HG03280 (cell line): ENCODE measurements around the gene MTHFSD.

Experiments used
- ATAC-seq: cut with Tn5 transposase; IDR thresholded peaks from one replicate; pipeline ENCODE4 v1.9.1; 2021; ENCODE audit warnings: mild to moderate bottlenecking, moderate library complexity; ENCODE audit not compliant: unreplicated experiment

MTHFSD gene

GRCh38 chr16:86531641-86532525 is 23.2 kb downstream of the MTHFSD start:
- ATAC-seq, result no peak

GRCh38 chr16:86531191-86531545 is 23.9 kb downstream of the MTHFSD start:
- no peak for ATAC-seq

GRCh38 chr16:86530251-86531190 is 24.5 kb downstream of the MTHFSD start:
- ATAC-seq, result no peak

GRCh38 chr16:86529160-86529559 is 25.9 kb downstream of the MTHFSD start:
- no peak for ATAC-seq

- no peak for ATAC-seq
These were observed 26.7 kb downstream of the MTHFSD start for GRCh38 chr16:86528061-86528929.

GRCh38 chr16:86527366-86527765 is 27.7 kb downstream of the MTHFSD start:
- ATAC-seq, result no peak

GRCh38 chr16:86525696-86526095 is 29.3 kb downstream of the MTHFSD start:
- ATAC-seq, result no peak

GRCh38 chr16:86524029-86524428 is 31.0 kb downstream of the MTHFSD start:
- no peak for ATAC-seq

GRCh38 chr16:86523166-86523740 is 31.8 kb downstream of the MTHFSD start:
- ATAC-seq, result no peak

- no peak for ATAC-seq
These were observed 32.4 kb downstream of the MTHFSD start for GRCh38 chr16:86522634-86523033.

- no peak for ATAC-seq
These were observed 33.5 kb downstream of the MTHFSD start for GRCh38 chr16:86521236-86522197.

GRCh38 chr16:86520317-86521210 is 34.5 kb downstream of the MTHFSD start:
- no peak for ATAC-seq

GRCh38 chr16:86519649-86520316 is 35.3 kb downstream of the MTHFSD start:
- no peak for ATAC-seq

- ATAC-seq, result no peak
These were observed 35.9 kb downstream of the MTHFSD start for GRCh38 chr16:86519007-86519648.

GRCh38 chr16:86517652-86518258 is 37.3 kb downstream of the MTHFSD start:
- no peak for ATAC-seq

GRCh38 chr16:86517033-86517432 is 38.0 kb downstream of the MTHFSD start:
- no peak for ATAC-seq

GRCh38 chr16:86516623-86517003 is 38.4 kb downstream of the MTHFSD start:
- ATAC-seq, result no peak
